Fibroblast of villous mesenchyme (primary cell): ENCODE data around the gene HOXB3. TPM values are rescaled to one million over a fixed set of nuclear protein-coding genes. Genes with fewer than 3 reads are reported as not detected.

Experiments
- DNase-seq: peaks from one replicate; pipeline ENCODE4 v3.0.0-alpha.2; 2010; ENCODE audit warnings: low read depth
- H3K4me3 ChIP-seq: 2 replicates; pipeline ENCODE4 v1.5.1; 2011; ENCODE audit warnings: low read depth, mild to moderate bottlenecking, low read length
- total RNA-seq: library from RNA; depleted of rRNA; stranded (reverse); fragments of >200 nt; gene quantifications from 2 replicates; pipeline ENCODE4 v1.2.3, GENCODE V29; 2012
- TF ChIP-seq, protein P1 (sequence below): IDR thresholded peaks from 2 replicates; pipeline ENCODE4 v1.5.1; 2012; ENCODE audit warnings: low read depth, mild to moderate bottlenecking, low read length; ENCODE audit not compliant: insufficient read depth

Gene HOXB3
- total RNA-seq, 1 donor = 4.3 TPM

DNA sequence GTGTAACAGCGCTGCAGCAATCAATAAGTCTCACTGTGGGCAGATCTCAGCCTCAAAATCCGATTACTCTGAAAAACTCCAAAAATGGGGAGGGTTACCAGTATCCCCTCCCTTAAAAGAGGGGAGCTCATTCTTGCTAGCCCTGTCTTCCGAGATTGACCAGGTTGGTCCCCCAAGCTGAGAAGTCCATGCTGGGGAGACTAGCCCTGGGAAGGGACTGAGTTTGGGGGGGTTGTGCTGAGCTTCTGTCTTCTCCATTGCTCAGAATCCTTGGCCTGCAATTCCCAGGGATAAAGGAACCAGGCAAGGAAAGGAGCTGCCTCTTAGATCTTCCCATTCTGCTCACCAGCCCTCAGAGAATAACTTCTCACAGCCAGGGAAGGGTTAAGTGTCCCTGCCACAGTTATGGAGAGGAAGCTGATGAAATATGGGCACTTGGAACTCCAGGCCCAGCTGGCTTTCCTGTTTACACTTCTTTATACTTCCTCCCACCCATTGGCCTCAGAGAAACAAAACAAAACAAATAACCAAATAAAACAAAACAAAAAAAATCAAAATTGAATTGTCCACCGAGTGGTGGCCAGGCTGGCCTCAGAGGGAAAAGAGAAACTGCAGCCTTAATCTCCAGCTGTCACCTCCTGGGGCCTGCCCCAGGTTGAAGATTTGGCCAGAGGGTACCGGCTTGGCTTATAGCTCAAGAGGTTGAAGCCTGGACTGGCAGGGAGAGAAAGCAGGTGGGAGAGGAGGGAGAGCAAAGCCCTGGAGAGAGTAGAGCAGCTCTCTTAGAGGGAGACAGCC lies 2.6 kb downstream of the HOXB3 start:
- DNase-seq = peak; percentile 72
- H3K4me3 ChIP-seq = peak overlapping the region; percentile 62

GRCh38 chr17:48586355-48587258 lies 3.4 kb downstream of the HOXB3 start:
- H3K4me3 ChIP-seq = peak overlapping the region; percentile 75
- no peak for DNase-seq
- TF ChIP-seq, protein P1, sequence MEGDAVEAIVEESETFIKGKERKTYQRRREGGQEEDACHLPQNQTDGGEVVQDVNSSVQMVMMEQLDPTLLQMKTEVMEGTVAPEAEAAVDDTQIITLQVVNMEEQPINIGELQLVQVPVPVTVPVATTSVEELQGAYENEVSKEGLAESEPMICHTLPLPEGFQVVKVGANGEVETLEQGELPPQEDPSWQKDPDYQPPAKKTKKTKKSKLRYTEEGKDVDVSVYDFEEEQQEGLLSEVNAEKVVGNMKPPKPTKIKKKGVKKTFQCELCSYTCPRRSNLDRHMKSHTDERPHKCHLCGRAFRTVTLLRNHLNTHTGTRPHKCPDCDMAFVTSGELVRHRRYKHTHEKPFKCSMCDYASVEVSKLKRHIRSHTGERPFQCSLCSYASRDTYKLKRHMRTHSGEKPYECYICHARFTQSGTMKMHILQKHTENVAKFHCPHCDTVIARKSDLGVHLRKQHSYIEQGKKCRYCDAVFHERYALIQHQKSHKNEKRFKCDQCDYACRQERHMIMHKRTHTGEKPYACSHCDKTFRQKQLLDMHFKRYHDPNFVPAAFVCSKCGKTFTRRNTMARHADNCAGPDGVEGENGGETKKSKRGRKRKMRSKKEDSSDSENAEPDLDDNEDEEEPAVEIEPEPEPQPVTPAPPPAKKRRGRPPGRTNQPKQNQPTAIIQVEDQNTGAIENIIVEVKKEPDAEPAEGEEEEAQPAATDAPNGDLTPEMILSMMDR = no peak

More for the DNA sequence above, 2.6 kb downstream of the HOXB3 start:
- TF ChIP-seq, protein P1 = no peak

GRCh38 chr17:48584223-48584741 lies 5.8 kb downstream of the HOXB3 start:
- no peak overlapping the region for H3K4me3 ChIP-seq
- TF ChIP-seq, protein P1 = no peak
- no peak for DNase-seq

GRCh38 chr17:48583708-48584222 lies 6.3 kb downstream of the HOXB3 start:
- TF ChIP-seq, protein P1 = no peak
- H3K4me3 ChIP-seq = no peak overlapping the region
- DNase-seq = no peak

GRCh38 chr17:48582750-48583069 lies 7.3 kb downstream of the HOXB3 start:
- no peak overlapping the region for H3K4me3 ChIP-seq
- TF ChIP-seq, protein P1 = no peak
- no peak for DNase-seq

DNA sequence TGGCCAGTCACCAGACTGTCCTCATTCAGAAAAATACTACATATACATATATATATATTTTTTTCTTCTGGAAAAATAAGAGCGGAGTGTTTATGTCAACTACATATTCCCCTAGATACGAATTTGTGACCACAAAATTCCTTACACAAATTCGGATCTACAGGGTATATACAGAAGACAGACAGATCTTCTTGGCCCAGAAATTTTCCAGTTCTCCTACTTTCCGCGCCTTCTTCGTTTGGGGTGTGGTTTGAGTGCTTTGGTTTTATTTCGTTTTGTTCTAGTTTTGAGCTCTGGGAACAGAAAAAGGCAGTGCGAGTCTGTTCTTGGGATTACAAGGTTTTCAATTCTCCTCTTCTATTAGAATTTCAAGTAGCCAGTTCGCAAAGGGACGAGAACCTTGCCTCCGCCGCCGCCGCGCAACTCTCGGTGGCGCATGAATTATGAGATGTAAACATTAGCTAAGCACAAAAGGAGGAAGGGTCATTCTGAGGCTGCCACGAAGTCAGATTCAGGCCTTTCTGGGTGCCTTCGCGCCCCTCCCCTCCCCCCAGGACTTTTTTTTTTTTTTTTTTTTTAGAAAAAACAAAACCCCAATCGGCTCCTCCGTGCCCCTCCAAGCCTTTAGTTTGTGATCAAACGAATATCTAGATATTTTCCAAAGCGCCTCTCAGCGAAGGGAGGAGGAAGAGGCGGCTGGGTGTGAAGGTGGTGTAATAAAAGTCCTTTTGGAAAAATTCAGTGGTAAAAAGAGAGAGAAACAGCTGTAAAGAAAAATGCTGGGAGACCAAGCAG lies 10.1 kb downstream of the HOXB3 start:
- TF ChIP-seq, protein P1 = no peak
- no peak overlapping the region for H3K4me3 ChIP-seq
- DNase-seq = peak; percentile 22
